ENCODE data around the gene C2.
"Not testable (repeated sequence)": the region's sequence is repeated elsewhere in the genome, so short reads cannot be mapped to it uniquely, and the experiment has no call there.

C2 gene

DNA sequence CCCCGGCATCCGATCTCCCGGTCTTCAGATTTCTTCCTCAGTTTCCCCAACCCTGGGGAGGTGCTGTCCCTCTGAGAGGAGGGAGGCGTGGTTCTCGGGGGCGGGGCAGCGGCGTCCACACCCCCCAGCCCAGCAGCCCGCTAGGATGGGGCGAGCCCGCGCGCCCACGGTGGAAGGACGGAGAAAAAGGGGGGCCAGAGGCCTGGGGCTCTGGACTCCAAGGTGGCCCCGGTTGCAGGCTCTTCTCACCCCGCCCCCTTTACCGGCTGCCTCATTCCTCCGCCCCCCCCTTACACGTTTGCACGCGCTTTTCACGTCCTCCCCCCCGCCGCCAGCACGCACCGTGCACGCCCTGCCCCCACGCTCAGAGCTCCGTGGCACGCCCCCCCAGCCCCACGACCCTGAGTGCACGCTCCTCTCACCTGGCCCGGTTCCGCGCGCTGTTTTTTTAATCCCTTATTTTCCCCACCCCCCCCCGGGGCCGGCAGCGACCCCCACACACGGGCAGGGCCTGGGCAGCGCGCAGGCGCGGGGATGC lies 26.0 kb upstream of the C2 start:
- TF ChIP-seq JUND (IDR thresholded peaks at IDR 0.05; ENCODE audit: low read depth) = no peak
- peak; percentile 50 to 77 for DNase-seq (ENCODE audit: low read depth in 1 of 2, low spot score in 1 of 2)
- in situ Hi-C loops (cut with HindIII; ENCODE audit: low pct_unique_long_range_greater_than_20kb, low sequenced_read_pairs) = no loop called here

- no peak for TF ChIP-seq JUND (IDR thresholded peaks at IDR 0.05; ENCODE audit: low read depth)
- DNase-seq (ENCODE audit: low read depth in 1 of 2, low spot score in 1 of 2) = peak; percentile 85 to 98
- in situ Hi-C loops (cut with HindIII; ENCODE audit: low pct_unique_long_range_greater_than_20kb, low sequenced_read_pairs) = no loop called here
Observed at GRCh38 chr6:31901953-31902643, 25.4 kb upstream of the C2 start, which contains the start of gene ZBTB12. Gene ZBTB12, minus strand, starts transcription at chr6:31902086. Its CDS starts 781 bp downstream, at chr6:31901305.

GRCh38 chr6:31903957-31904356 lies 23.6 kb upstream of the C2 start:
- no peak for TF ChIP-seq JUND (IDR thresholded peaks at IDR 0.05; ENCODE audit: low read depth)
- no peak for DNase-seq (ENCODE audit: low read depth in 1 of 2, low spot score in 1 of 2)
- in situ Hi-C loops (cut with HindIII; ENCODE audit: low pct_unique_long_range_greater_than_20kb, low sequenced_read_pairs) = no loop called here

DNA sequence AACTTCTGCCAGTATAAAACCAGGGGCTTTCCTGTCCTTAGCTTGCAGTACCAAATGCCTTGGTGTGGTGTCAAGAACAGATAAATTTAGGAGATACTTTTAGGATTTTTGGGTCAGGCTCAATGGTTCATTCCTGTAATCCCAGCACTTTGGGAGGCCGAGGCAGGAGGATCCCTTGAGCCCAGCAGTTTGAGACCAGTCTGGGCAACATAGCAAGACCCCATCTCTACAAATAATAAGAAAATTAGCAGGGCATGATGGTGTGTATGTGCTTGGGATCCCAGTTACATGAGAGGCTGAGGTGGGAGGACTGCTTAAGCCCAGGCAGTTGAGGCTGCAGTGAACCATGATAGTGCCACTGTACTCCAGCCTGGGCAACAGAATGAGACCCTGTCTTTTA lies 22.5 kb upstream of the C2 start:
- DNase-seq (ENCODE audit: low read depth in 1 of 2, low spot score in 1 of 2) = no peak
- TF ChIP-seq JUND (IDR thresholded peaks at IDR 0.05; ENCODE audit: low read depth) = no peak
- in situ Hi-C loops (cut with HindIII; ENCODE audit: low pct_unique_long_range_greater_than_20kb, low sequenced_read_pairs) = no loop called here

DNA sequence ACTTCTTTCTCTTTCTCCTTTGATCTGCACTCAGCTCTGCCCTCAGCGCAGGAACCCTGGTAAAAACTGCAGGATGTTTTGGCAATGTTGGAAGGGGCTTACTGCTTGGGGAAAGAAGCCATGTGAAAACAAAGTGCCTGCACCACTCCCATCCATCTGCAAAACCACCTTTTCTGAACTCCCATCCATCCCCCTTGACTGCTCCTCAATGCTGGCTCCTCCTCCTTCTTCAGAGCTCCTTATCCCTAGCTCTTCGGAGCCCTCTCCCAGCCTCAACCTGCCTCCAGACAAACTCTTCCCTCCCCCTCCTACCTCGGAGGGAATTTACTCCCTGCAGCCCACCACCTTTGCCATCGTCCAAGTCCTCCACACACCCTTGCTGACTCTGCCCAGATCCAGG lies 21.4 kb upstream of the C2 start:
- DNase-seq (ENCODE audit: low read depth in 1 of 2, low spot score in 1 of 2) = no peak
- no peak for TF ChIP-seq JUND (IDR thresholded peaks at IDR 0.05; ENCODE audit: low read depth)
- in situ Hi-C loops (cut with HindIII; ENCODE audit: low pct_unique_long_range_greater_than_20kb, low sequenced_read_pairs) = no loop called here

- DNase-seq (ENCODE audit: low read depth in 1 of 2, low spot score in 1 of 2); in situ Hi-C loops (cut with HindIII; ENCODE audit: low pct_unique_long_range_greater_than_20kb, low sequenced_read_pairs): not testable (repeated sequence)
Observed at GRCh38 chr6:31906727-31907126, 20.8 kb upstream of the C2 start.

DNA sequence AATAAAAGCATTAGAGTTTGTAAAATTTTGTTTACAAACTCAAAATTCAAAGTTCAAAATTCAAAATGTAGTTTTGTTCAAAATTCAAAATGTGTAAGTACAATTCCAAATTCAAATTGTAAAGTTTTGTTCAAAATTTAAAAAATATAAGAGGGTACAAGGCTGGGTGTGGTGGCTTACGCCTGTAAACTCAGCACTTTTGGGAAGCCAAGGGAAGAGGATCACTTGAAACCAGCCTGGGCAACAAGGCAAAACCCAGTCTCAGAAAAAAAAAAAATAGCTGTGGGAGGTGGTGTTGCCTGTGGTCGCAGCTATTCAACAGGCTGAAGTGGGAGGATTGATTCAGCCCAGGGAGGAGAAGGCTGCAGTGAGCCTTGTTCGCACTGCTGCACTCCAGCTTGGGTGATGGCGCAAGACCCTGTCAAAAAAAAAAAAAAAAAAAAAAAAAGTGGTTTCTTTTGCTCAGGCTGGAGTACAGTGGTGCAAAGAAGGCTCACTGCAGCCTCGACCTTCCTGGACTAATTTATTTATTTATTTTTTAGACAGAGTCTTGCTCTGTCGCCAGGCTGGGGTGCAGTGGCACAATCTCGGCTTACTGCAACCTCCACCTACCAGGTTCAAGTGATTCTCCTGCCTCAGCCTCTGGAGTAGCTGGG lies 20.2 kb upstream of the C2 start:
- no peak for TF ChIP-seq JUND (IDR thresholded peaks at IDR 0.05; ENCODE audit: low read depth)
- in situ Hi-C loops (cut with HindIII; ENCODE audit: low pct_unique_long_range_greater_than_20kb, low sequenced_read_pairs) = no loop called here
- no peak for DNase-seq (ENCODE audit: low read depth in 1 of 2, low spot score in 1 of 2)

DNA sequence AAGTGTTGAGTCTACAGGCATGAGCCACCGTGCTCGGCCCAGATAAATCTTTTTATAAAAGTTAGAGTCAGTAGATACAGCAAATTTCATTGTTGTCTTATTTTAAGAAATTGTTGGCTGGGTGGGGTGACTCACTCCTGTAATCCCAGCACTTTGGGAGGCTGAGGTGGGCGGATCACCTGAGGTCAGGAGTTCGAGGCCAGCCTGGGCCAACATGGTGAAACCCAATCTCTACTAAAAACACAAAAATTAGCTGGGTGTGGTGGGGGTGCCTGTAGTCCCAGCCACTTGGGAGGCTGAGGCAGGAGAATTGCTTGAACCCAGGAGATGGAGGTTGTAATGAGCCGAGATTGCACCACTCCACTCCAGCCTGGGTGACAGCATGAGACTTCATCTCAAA lies 19.3 kb upstream of the C2 start:
- in situ Hi-C loops (cut with HindIII; ENCODE audit: low pct_unique_long_range_greater_than_20kb, low sequenced_read_pairs); DNase-seq (ENCODE audit: low read depth in 1 of 2, low spot score in 1 of 2): not testable (repeated sequence)

- peak in 1 of 2 experiments; percentile 19 for DNase-seq (ENCODE audit: low read depth in 1 of 2, low spot score in 1 of 2)
- in situ Hi-C loops (cut with HindIII; ENCODE audit: low pct_unique_long_range_greater_than_20kb, low sequenced_read_pairs) = no loop called here
- no peak for TF ChIP-seq JUND (IDR thresholded peaks at IDR 0.05; ENCODE audit: low read depth)
Observed at GRCh38 chr6:31908791-31909190, 18.7 kb upstream of the C2 start.

- in situ Hi-C loops (cut with HindIII; ENCODE audit: low pct_unique_long_range_greater_than_20kb, low sequenced_read_pairs); DNase-seq (ENCODE audit: low read depth in 1 of 2, low spot score in 1 of 2): not testable (repeated sequence)
Observed at GRCh38 chr6:31909298-31909697, 18.2 kb upstream of the C2 start.

DNA sequence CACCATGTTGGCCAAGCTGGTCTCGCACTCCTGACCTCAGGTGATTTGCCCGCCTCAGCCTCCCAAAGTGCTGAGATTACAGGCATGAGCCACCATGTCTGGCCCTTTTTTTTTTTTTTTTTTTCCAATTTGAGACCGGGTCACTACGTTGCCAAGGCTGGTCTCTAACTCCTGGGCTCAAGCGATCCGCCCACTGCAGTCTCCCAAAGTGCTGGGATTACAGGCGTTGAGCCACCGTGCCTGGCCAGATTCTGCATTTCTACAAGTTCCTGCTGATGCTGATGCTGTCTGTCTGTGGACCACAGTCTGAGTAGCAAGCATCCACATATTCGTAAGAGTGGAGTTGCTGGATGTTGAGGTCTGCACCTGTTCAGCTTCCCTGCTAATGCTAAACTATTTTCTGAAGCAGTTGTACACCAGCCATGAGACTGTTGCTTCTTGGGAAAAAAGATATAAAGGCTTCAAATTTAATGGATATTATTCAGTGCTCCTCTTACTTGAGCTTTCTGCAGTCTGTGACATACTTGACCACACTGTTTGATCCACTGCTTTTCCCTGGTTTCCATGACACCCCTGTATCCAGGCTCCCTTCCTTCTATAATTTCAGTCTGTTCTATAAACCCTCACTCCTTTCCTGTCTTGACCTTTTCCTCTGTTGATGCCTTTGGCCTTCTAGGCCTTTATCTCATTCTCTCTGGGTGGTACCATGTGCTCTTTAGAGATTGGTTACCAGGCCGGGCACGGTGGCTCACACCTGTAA lies 15.5 kb upstream of the C2 start:
- DNase-seq (ENCODE audit: low read depth in 1 of 2, low spot score in 1 of 2) = no peak
- no peak for TF ChIP-seq JUND (IDR thresholded peaks at IDR 0.05; ENCODE audit: low read depth)
- in situ Hi-C loops (cut with HindIII; ENCODE audit: low pct_unique_long_range_greater_than_20kb, low sequenced_read_pairs) = no loop called here

GRCh38 chr6:31915351-31915750 lies 12.2 kb upstream of the C2 start:
- no peak for DNase-seq (ENCODE audit: low read depth in 1 of 2, low spot score in 1 of 2)
- in situ Hi-C loops (cut with HindIII; ENCODE audit: low pct_unique_long_range_greater_than_20kb, low sequenced_read_pairs) = no loop called here
- no peak for TF ChIP-seq JUND (IDR thresholded peaks at IDR 0.05; ENCODE audit: low read depth)

DNA sequence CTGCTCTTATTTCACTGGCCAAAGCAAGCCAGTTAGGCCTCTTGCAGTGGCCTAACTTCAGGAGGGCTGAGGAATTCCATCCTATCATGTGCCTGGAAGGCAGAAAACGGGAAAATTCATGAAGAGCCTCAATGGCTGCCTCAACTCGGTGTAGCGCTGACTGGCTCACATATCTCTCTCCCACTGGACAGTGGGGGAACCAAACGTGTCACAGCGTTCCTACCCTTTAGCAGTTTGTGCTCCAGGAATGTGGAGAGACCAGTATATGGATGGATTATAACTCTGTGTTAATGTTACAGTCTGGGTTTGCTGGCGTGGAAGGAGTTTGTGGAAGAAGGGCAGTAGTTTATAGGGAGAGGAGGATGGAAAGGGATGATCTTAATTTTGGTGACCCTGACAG lies 11.8 kb upstream of the C2 start:
- peak in 1 of 2 experiments; percentile 72 for DNase-seq (ENCODE audit: low read depth in 1 of 2, low spot score in 1 of 2)
- in situ Hi-C loops (cut with HindIII; ENCODE audit: low pct_unique_long_range_greater_than_20kb, low sequenced_read_pairs) = no loop called here
- TF ChIP-seq JUND (IDR thresholded peaks at IDR 0.05; ENCODE audit: low read depth) = no peak
